GM20431 (cell line): Measurements from ENCODE around the gene GKAP1.
"Not testable (repeated sequence)": the region's sequence is repeated elsewhere in the genome, so short reads cannot be mapped to it uniquely, and the experiment has no call there.

ENCODE experiments used
- in situ Hi-C: fragments of 300-500 bp; cut with MseI, MboI; formaldehyde crosslinking; loops from one replicate; pipeline ENCODE4 v1.15.0; 2020; ENCODE audit warnings: low sequenced_read_pairs; ENCODE audit not compliant: unreplicated experiment

Gene GKAP1

GRCh38 chr9:83744206-83744605 lies 73.4 kb downstream of the GKAP1 start:
- in situ Hi-C loops = no loop called here

- in situ Hi-C loops = no loop called here
These were observed 83.8 kb downstream of the GKAP1 start for GRCh38 chr9:83733739-83734138.

DNA sequence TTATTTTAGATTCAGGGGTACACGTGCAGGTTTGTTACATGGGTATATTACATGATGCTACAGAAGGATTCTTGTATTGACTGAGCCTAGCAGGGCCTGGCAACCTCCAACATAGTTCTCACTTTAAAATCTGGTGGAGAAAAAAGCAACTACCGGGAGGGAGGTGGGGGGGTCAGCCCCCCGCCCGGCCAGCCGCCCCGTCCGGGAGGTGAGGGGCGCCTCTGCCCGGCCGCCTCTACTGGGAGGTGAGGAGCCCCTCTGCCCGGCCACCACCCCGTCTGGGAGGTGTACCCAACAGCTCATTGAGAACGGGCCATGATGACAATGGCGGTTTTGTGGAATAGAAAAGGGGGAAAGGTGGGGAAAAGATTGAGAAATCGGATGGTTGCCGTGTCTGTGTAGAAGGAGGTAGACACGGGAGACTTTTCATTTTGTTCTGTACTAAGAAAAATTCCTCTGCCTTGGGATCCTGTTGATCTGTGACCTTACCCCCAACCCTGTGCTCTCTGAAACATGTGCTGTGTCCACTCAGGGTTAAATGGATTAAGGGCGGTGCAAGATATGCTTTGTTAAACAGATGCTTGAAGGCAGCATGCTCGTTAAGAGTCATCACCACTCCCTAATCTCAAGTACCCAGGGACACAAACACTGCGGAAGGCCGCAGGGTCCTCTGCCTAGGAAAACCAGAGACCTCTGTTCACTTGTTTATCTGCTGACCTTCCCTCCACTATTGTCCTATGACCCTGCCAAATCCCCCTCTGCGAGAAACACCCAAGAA lies 88.8 kb downstream of the GKAP1 start:
- in situ Hi-C loops = not testable (repeated sequence)

- in situ Hi-C loops = no loop called here
These were observed 93.1 kb downstream of the GKAP1 start for GRCh38 chr9:83724436-83724835.

DNA sequence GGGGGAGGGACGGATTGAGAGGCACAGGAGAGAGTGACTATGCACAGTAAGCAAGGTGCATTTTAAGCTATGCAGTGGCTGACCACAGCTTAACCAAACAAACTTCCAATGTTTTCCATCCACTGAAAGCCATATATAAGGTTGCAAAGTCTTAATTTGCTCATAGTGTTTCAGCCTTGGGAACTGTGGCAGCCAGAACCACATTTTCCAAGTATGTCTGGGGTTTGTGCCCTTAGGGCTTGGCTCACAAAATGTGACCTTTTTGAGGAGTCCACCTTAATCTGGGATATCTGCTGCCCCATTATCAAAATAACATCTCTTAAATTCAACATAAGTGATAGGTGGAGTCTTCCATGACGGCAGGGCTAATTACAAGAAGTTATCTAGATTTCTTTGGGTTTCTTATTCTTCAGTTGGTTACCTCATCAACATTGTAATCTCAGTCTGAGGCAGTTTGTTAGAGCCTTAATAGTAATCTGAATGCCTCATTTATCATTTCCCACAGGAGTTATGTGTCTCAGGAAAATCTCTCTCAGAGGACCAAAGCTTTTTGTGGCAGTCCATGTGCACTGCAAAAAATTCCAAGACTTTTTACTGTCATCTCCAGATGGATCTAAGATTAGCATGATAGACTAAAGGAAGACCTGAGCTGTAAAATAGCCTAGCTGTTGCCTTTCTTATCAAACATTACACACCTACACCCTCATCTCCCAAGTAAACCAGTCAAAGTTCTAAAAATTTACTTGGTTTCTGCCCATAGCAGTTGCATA lies 94.7 kb downstream of the GKAP1 start:
- in situ Hi-C loops = no loop called here

GRCh38 chr9:83721509-83721908 lies 96.1 kb downstream of the GKAP1 start:
- in situ Hi-C loops = no loop called here

GRCh38 chr9:83715794-83716193 lies 101.8 kb downstream of the GKAP1 start:
- in situ Hi-C loops = no loop called here

- in situ Hi-C loops = no loop called here
These were observed 102.3 kb downstream of the GKAP1 start for GRCh38 chr9:83715221-83715620.

GRCh38 chr9:83714329-83714728 lies 103.2 kb downstream of the GKAP1 start:
- in situ Hi-C loops = no loop called here

- in situ Hi-C loops = no loop called here
These were observed 108.9 kb downstream of the GKAP1 start for GRCh38 chr9:83708515-83709158.

- in situ Hi-C loops = no loop called here
These were observed 109.6 kb downstream of the GKAP1 start, which contains the start of gene UBQLN1 for GRCh38 chr9:83707768-83708514. Gene UBQLN1 (minus strand): TSS chr9:83707958. CDS start chr9:83707679, 279 bp downstream.

DNA sequence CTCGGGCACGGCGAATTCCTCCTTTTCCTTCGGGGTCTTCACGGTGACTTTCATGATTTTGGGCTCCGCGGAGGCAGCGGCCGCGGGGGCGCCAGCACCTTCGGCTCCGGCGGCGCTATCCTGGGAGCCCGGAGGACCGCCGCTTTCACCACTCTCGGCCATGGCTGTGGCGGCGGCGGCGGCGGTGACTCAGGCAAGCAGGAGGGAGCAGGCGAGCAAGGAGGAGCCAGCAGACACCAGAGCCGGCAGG lies 110.1 kb downstream of the GKAP1 start:
- in situ Hi-C loops = no loop called here

DNA sequence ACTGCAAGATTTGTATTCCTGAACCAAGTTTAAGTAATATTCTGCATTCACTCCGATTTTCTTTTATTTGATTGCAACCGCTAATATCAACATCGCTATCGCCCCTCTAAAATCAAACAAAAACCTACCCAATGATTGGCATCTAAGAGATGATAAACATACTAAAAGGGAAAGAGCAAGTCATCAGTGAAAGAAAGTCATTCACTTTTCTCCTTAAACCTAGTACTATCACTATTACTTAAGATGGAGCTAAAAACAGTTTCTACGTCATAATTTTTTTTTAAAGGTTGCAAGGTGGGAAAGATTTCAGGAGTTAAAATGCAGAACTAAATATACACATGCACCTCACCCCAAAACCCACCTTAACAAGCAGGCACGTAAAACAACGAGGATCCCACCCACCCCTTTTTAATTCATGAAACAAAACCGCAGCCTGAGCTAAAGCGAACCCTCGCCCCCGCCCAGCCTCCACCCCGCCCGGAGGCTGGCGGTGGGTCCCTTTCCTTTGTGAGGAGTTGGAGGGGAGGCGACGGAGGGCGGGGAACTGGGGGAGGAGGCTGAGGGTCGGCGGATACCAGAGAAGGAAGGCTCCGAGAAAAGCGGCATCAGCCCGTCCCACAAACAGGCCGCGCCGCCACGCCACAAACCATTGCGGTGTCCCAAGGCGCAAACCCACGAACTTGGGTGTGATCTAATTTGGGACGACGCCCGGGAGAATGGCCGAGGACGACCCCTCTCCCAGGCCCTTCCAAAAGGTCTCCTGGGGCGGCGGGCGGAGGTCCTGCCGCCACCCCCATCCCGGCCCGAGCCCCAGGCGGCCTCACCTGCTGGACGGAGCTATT lies 110.7 kb downstream of the GKAP1 start:
- in situ Hi-C loops = no loop called here

DNA sequence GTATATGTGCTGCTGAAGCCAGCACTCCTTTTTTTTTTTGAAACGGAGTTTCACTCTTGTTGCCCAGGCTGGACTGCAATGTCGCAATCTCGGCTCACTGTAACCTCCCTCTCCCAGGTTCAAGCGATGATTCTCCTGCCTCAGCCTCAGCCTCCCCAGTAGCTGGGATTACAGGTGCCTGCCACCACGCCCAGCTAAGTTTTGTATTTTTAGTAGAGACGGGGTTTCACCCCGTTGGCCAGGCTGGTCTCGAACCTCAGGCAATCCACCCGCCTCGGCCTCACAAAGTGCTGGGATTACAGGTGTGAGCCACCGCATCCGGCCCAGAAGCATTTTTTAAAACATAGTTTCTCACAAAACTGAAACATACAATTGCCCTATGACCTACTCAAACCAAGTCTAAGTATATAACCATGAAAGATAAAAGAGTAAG lies 112.3 kb downstream of the GKAP1 start:
- in situ Hi-C loops = not testable (repeated sequence)

DNA sequence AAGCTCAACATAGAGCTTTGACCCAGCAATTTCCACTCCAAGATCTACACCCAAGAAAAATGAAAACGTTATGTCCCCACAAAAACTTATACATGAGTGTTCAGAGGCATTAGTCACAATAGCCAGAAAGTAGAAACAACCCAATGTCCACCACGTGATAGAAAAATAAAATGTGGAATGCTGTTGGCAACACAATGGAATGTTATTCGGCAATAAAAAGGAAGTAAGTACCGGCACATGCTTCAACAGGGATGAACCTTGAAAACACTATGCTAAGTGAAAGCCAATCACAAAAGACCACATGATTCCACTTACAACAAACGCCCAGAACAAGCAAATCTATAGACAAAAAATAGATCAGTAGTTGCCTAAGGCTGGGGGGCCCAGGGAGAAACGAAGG lies 115.8 kb downstream of the GKAP1 start:
- in situ Hi-C loops = no loop called here

- in situ Hi-C loops = no loop called here
These were observed 116.3 kb downstream of the GKAP1 start for GRCh38 chr9:83701286-83701685.

DNA sequence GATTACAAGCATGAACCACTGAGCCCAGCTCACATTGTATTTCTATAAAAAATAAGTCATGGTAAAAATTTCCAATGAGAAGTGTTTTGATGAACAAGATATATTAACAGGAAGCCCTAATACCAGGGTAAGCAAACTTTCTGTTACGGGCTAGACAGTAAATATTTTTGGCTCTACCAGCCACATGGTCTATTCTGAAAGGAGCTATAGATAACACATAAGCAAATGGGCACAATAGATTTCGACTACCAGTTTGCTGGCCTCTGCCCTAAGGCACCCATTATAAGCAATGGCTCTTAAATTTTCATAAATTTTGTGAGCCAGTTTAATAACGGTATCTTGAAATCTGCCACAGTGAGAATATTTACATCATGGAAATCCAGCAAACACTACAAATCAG lies 118.0 kb downstream of the GKAP1 start:
- in situ Hi-C loops = no loop called here

- in situ Hi-C loops = no loop called here
These were observed 118.5 kb downstream of the GKAP1 start for GRCh38 chr9:83698976-83699585.

DNA sequence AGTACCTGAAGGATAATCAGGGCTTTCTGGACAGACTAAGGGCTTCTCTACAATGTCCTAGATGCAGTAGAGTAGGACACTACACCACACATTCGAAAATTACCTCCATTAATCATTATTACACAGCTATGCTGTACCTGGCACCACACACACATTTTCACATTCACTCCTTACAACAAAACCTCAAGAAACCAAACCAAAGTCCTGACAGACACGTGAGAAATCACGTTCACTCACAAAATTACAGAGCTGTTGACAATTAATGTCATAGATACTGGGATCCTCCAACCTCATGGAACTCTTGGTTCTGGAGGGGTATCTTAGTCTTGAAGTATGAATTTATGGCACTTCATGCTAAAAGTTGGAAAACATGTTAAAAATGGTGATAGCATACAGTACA lies 126.1 kb downstream of the GKAP1 start:
- in situ Hi-C loops = no loop called here
